OCI-LY3 (cell line): Measurements from ENCODE around the gene TRIM41.
A peak's percentile ranks its signal among the peaks of the same experiment; 100 is the strongest.

Experiments used
- H2AFZ ChIP-seq: fragments of 200-600, 300-600 bp; shearing (Covaris generic); 2 replicates; pipeline ENCODE4 v1.6.0; 2014; ENCODE audit warnings: antibody characterized with exemption, low read depth, low read length
- H3K27ac ChIP-seq: fragments of 200-600, 300-600 bp; sonication (generic); 2 replicates; pipeline ENCODE4 v1.5.1; 2014; ENCODE audit warnings: mild to moderate bottlenecking, low read length, moderate library complexity, mixed read lengths
- H3K27me3 ChIP-seq: fragments of 200-600, 300-600 bp; sonication (generic); 2 replicates; pipeline ENCODE4 v1.6.1; 2014; ENCODE audit warnings: low read depth, low read length, mixed read lengths
- H3K36me3 ChIP-seq: fragments of 200-600, 300-600 bp; sonication (generic); replicated peaks from 2 replicates; pipeline ENCODE3; 2014; ENCODE audit warnings: low read depth, low read length, mixed read lengths
- H3K4me1 ChIP-seq: fragments of 300-600, 200-600 bp; sonication (generic); 2 replicates; pipeline ENCODE4 v1.6.1; 2014; ENCODE audit warnings: low read length, mixed read lengths
- H3K4me2 ChIP-seq: fragments of 200-600, 300-600 bp; sonication (generic); 2 replicates; pipeline ENCODE4 v1.6.1; 2014; ENCODE audit warnings: low read length, mixed read lengths
- H3K4me3 ChIP-seq: fragments of 300-600, 200-600 bp; sonication (generic); 2 replicates; pipeline ENCODE4 v1.5.1; 2014; ENCODE audit warnings: antibody characterized with exemption, mild to moderate bottlenecking, low read length, moderate library complexity
- H3K79me2 ChIP-seq: fragments of 300-600, 200-600 bp; shearing (Covaris generic); 2 replicates; pipeline ENCODE4 v1.6.1; 2014; ENCODE audit warnings: mild to moderate bottlenecking, low read length, mixed read lengths
- H3K9ac ChIP-seq: fragments of 300-600, 200-600 bp; shearing (Covaris generic); 2 replicates; pipeline ENCODE4 v1.6.0; 2014; ENCODE audit warnings: mild to moderate bottlenecking, low read length, moderate library complexity
- H3K9me3 ChIP-seq: fragments of 200-600, 300-600 bp; shearing (Covaris generic); 2 replicates; pipeline ENCODE4 v1.6.1; 2014; ENCODE audit warnings: low read length, mixed read lengths; ENCODE audit not compliant: insufficient read depth
- H4K20me1 ChIP-seq: fragments of 200-600, 300-600 bp; sonication (generic); 2 replicates; pipeline ENCODE4 v1.6.1; 2016; ENCODE audit warnings: low read length, mixed read lengths; ENCODE audit not compliant: insufficient read depth
- EZH2phosphoT487 ChIP-seq: fragments of 200-600 bp; shearing (Covaris generic); IDR thresholded peaks from 2 replicates; pipeline ENCODE4 v1.6.1; 2018; ENCODE audit warnings: antibody characterized with exemption, mixed run types, low read depth
- TF ChIP-seq, protein P1 (sequence below): fragments of 200-600, 300-600 bp; sonication (generic); IDR thresholded peaks from 2 replicates; pipeline ENCODE4 v1.5.1; 2014; ENCODE audit warnings: antibody characterized with exemption, low read length, low read depth

The TRIM41 gene

DNA sequence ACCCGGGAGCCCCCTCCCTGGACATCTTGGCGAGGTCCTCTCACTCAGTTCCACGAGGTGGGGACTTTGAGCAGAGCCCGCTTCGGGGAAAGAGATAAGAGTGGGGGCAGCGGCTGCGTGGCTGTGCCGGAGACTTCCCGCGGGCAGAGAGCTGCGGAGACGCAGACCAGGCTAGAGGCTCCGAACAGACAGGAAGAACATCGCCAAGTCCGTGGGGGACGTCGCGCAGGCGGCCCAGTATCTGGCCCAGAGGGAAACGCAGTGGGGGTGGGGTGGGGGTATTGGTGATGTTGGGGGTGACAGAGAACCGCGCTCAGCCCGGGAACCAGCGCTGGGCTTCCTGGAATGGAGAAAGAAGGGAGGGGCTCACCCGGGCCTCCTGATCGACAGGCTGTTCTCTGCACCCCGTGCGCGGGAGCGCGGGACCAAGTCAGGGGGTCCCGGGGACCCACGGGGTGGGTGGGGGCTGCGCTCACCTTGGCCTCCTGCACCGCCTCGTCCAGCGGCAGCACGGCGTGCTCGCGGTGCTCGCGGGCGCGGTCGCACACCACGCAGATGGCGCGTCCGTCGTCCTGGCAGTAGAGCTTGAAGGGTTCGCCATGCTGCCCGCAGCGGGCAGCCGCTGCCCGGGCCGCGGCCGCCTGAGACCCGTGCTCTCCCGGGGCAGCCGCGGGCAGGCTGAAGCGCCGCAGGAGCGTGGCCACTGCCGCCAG is 18.8 kb upstream of the TRIM41 start:
- Histone ChIP-seq H4K20me1 (no peaks in the 10 kb centered on the region; the same call in 1 of the 2 replicates), H3K79me2 (no peaks in the 10 kb centered on the region), H3K36me3 (no peaks in the 10 kb centered on the region), H3K27ac (no peak overlapping the region), H3K4me3 (peak overlapping the region; percentile 53), H3K4me2 (peak overlapping the region; percentile 49), H3K4me1 (peaks cover 16% of the 10 kb centered on the region), H3K27me3 (peaks cover 8% of the 10 kb centered on the region; the same call in 1 of the 2 replicates), H2AFZ (peak overlapping the region; percentile 16; the same call in 1 of the 2 replicates), H3K9ac (no peak overlapping the region), H3K9me3 (no peaks in the 10 kb centered on the region)
- TF ChIP-seq, protein P1, sequence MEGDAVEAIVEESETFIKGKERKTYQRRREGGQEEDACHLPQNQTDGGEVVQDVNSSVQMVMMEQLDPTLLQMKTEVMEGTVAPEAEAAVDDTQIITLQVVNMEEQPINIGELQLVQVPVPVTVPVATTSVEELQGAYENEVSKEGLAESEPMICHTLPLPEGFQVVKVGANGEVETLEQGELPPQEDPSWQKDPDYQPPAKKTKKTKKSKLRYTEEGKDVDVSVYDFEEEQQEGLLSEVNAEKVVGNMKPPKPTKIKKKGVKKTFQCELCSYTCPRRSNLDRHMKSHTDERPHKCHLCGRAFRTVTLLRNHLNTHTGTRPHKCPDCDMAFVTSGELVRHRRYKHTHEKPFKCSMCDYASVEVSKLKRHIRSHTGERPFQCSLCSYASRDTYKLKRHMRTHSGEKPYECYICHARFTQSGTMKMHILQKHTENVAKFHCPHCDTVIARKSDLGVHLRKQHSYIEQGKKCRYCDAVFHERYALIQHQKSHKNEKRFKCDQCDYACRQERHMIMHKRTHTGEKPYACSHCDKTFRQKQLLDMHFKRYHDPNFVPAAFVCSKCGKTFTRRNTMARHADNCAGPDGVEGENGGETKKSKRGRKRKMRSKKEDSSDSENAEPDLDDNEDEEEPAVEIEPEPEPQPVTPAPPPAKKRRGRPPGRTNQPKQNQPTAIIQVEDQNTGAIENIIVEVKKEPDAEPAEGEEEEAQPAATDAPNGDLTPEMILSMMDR: no peak
- no peak for TF ChIP-seq EZH2phosphoT487

DNA sequence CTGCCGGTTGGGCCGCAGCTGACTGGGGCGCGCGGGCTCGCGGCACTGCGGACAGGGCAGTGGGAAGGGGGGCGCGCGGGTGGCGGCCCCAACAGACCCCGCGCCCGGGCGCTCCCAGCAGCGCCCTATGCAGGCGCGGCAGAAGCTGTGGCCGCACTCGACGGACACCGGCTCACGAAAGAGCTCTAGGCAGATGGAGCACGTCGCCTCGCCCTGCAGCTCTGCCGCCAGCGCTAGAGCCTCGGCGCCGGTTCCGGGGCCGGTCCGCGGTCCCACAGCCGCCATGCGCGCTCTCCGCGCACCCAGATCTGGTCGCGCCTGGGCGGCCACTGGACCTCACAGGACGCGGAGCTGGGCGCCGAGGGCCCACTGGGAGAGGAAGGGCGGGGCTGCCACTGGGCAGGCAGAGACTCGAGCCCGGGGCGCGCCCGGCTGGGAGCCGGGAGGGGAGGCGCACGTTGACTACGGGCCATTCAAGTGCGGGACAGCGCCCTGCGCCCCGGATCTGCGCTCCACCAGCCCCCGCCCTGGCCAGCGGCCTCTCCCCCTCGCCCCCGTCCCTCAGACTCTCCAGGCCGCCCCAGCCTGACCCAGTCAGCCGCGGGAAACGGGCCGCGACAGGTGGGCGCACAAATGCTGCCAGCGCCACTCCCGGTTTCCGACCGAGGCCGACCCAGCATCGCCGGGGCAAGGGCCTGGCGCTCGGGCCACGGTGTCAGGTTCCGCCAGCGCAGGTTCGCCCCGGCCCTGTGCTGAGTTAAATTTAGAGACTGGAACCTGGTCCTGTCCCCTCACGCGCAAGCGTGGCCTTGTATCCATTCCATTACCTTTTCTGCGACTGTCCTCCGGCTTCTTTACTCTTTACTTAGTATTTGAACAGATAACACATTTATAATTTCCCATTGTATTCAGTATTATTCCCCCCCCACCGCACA is 18.0 kb upstream of the TRIM41 start, which contains the start of gene TRIM7:
Gene TRIM7, minus strand, starts transcription at position 371 of the 935 bp plus-strand sequence. Its CDS starts 86 bp downstream, at position 285.
- Histone ChIP-seq H3K4me1 (peaks cover 11% of the 10 kb centered on the region), H3K79me2 (no peaks in the 10 kb centered on the region), H4K20me1 (no peaks in the 10 kb centered on the region; the same call in 1 of the 2 replicates), H3K4me2 (peak within 1 kb of the TSS; percentile 79), H3K27me3 (peaks cover 4% of the 10 kb centered on the region; the same call in 1 of the 2 replicates), H3K9ac (peak within 1 kb of the TSS; percentile 50), H3K4me3 (peak within 1 kb of the TSS; percentile 84), H3K9me3 (no peaks in the 10 kb centered on the region), H3K36me3 (no peaks in the 10 kb centered on the region), H3K27ac (no peak within 1 kb of the TSS), H2AFZ (peak within 1 kb of the TSS; percentile 53)
- TF ChIP-seq, protein P1: no peak
- no peak for TF ChIP-seq EZH2phosphoT487

DNA sequence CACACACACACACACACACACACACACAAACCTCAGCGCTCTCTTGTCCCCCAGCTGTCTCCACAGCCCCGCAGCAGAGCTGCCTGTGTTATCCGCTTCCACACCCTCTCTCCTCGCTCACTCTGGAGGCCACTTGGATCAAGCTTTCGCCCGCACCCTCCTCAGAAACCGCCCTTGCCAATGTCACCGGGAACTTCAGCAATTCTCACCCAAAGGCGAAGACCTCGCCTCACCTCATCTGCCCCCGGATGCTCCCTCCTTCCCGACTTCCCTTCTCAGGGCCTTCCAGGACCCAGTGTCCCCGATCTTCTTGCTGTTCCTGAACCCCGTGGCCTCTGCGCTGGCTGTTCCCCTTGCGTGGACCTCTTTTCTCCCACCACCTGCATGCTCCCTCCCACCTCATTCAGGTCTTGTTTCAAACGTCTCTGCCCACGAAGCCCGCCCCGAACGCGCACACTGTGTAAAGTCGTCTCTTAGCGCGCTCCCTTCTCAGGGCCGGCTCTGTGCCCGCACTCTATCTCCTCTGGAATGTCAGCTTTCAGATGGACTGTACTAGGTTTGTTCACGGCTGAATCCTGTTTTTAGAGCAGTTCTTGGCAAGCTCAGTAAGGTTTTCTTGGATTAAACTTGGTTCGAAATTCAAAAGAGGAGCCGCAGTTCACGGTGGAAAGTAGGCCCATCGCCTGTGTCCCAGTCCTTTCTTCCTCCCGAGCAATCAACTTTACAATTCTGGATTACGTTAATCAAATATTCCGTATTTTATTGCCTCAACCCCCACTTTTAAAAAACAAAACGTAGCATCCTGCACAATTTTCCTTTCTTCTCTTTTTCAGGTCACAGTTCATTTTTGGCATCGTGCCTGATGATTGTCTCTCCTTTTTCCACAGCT is 17.1 kb upstream of the TRIM41 start:
- peak overlapping the region; percentile 53 for H2AFZ ChIP-seq
- peak overlapping the region; percentile 84 for H3K4me3 ChIP-seq
- H3K9ac ChIP-seq: peak overlapping the region; percentile 50
- no peak overlapping the region for H3K27ac ChIP-seq
- peaks cover 11% of the 10 kb centered on the region for H3K4me1 ChIP-seq
- no peaks in the 10 kb centered on the region for H3K79me2 ChIP-seq
- no peaks in the 10 kb centered on the region for H3K9me3 ChIP-seq
- no peaks in the 10 kb centered on the region for H3K27me3 ChIP-seq
- no peaks in the 10 kb centered on the region for H3K36me3 ChIP-seq
- TF ChIP-seq, protein P1: no peak
- TF ChIP-seq EZH2phosphoT487: no peak
- no peaks in the 10 kb centered on the region; the same call in 1 of the 2 replicates for H4K20me1 ChIP-seq
- H3K4me2 ChIP-seq: peak overlapping the region; percentile 79
